NB4 (cell line): ENCODE results near the gene KLF7.
A peak's percentile ranks its signal among the peaks of the same experiment; 100 is the strongest.

Experiments used
- DNase-seq: peaks from one replicate; pipeline ENCODE4 v3.0.0; 2010; ENCODE audit warnings: low read depth
- H3K4me3 ChIP-seq: one replicate; pipeline ENCODE4 v1.5.1; 2011; ENCODE audit warnings: mild to moderate bottlenecking, low read depth, low read length, moderate library complexity
- CTCF ChIP-seq: IDR thresholded peaks from one replicate; pipeline ENCODE4 v1.5.1; 2012; ENCODE audit warnings: low read depth, low read length
- MAX ChIP-seq: IDR thresholded peaks from 2 replicates; pipeline ENCODE4 v1.6.1; 2011; ENCODE audit warnings: low read depth, low read length
- MYC ChIP-seq: IDR thresholded peaks from 2 replicates; pipeline ENCODE4 v1.6.1; 2011; ENCODE audit warnings: low read depth, low read length
- POLR2A ChIP-seq: IDR thresholded peaks from 2 replicates; pipeline ENCODE4 v1.6.1; 2011; ENCODE audit warnings: mild to moderate bottlenecking; ENCODE audit not compliant: insufficient read length; ENCODE audit errors: extremely low read depth

KLF7 gene

GRCh38 chr2:207110715-207111114 lies 55.0 kb downstream of the KLF7 start:
- TF ChIP-seq CTCF, result no peak
- TF ChIP-seq POLR2A, result no peak
- TF ChIP-seq MYC, result no peak
- TF ChIP-seq MAX, result no peak
- no peak overlapping the region for H3K4me3 ChIP-seq
- DNase-seq, result no peak

GRCh38 chr2:207110310-207110709 lies 55.4 kb downstream of the KLF7 start:
- H3K4me3 ChIP-seq, result no peak overlapping the region
- TF ChIP-seq MYC, result no peak
- no peak for TF ChIP-seq MAX
- no peak for TF ChIP-seq CTCF
- TF ChIP-seq POLR2A, result no peak
- DNase-seq, result peak; percentile 57

GRCh38 chr2:207109768-207110167 lies 56.0 kb downstream of the KLF7 start:
- H3K4me3 ChIP-seq, result no peak overlapping the region
- no peak for TF ChIP-seq MAX
- no peak for TF ChIP-seq POLR2A
- no peak for TF ChIP-seq MYC
- DNase-seq, result no peak

GRCh38 chr2:207108440-207108839 lies 57.3 kb downstream of the KLF7 start:
- no peak for DNase-seq
- TF ChIP-seq MYC (no peak), CTCF (no peak), POLR2A (no peak), MAX (no peak)
- no peak overlapping the region for H3K4me3 ChIP-seq

- no peak for DNase-seq
- TF ChIP-seq CTCF (no peak), MYC (no peak), POLR2A (no peak), MAX (no peak)
- no peak overlapping the region for H3K4me3 ChIP-seq
These were observed 58.2 kb downstream of the KLF7 start for GRCh38 chr2:207107551-207107950.

GRCh38 chr2:207107131-207107530 lies 58.6 kb downstream of the KLF7 start:
- TF ChIP-seq MYC (no peak), POLR2A (no peak), MAX (no peak), CTCF (no peak)
- DNase-seq, result no peak
- no peak overlapping the region for H3K4me3 ChIP-seq
